ENCODE measurements around the gene MAPK8IP1.

MAPK8IP1 gene

DNA sequence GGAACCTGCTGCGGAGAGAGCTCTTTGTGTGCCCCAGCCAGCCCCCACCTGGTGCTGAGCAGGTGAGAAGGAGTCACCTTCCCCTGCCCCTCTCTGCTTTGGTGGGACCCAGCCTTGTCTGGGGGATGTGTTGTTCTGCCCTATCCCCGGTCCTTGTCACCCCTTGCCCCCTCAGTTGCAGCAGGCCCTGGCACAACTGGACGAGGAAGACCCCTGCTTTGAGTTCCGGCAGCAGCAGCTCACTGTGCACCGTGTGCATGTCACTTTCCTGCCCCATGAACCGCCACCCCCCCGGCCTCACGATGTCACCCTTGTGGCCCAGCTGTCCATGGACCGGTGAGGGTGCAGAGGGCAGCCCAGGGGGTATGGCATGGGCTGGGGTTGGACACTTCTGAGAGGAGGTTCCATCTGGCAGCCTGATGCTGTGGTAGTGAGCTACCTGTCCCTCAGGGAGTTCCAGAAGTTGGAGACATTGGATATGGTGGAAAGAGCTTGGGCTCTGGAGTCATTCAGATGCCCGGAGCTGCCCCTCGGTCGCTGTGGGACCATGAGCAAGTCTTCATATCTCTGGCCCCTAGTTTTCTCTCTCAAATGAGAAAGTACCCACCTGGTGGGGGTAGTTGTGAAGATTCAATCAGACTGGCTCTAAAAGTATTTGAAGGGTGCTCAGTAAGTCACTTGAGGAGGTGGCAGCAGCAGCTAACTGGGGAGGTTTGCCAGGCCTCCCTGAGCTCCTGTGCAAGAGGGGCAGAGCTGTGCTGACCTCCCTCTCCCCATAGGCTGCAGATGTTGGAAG is 41.3 kb downstream of the MAPK8IP1 start:
- DNase-seq, result no peak

DNA sequence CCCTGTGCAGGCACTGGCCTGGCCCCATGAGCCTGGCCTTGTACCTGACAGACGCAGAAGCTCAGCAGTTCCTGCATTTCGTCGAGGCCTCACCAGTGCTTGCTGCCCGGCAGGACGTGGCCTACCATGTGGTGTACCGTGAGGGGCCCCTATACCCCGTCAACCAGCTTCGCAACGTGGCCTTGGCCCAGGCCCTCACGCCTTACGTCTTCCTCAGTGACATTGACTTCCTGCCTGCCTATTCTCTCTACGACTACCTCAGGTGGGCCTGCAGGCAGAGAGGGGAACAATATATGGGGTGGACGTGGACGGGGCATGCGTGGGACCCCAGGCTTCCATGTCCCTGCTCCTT is 41.9 kb downstream of the MAPK8IP1 start:
- DNase-seq, result no peak

DNA sequence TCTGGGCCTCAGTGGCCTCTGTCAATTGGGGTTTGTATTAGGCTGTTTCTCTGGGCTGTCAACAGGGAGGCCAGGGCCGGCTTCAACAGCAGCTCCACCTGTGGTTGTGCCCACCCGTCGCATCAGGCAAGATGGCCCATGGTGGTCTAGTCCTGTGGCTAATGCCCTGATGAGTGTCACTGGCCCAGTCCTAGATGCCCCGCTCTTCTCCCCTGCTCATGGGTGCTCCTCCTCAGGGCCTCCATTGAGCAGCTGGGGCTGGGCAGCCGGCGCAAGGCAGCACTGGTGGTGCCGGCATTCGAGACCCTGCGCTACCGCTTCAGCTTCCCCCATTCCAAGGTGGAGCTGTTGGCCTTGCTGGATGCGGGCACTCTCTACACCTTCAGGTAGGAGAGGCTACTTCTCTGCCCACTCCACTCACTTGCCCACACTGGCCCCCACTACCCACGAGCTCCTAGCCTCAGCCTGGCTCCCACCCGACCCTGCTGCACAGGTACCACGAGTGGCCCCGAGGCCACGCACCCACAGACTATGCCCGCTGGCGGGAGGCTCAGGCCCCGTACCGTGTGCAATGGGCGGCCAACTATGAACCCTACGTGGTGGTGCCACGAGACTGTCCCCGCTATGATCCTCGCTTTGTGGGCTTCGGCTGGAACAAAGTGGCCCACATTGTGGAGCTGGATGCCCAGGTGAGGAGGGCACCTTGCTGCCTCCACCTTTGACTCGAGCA is 42.4 kb downstream of the MAPK8IP1 start:
- no peak for DNase-seq

DNA sequence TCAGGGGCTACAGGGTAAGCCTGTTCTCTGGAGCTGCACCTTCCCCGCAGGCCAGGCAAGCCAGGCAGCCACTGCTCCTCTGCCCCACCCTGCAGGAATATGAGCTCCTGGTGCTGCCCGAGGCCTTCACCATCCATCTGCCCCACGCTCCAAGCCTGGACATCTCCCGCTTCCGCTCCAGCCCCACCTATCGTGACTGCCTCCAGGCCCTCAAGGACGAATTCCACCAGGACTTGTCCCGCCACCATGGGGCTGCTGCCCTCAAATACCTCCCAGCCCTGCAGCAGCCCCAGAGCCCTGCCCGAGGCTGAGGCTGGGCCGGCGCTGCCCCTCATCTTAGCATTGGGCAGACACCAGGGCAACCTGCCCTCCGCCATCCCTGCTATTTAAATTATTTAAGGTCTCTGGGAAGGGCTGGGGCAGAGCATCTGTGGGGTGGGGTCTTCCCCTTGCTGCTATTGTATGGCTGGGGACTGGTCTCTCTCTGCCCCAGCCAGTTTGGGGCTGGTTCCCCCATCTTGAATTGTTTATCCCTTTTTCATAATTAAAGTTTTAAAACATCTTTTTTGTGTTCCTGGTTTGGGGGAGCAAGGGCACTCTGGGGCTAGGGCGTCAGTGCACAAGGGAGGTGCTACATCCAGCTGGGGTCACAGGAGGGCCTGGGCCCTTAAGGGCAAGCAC is 43.2 kb downstream of the MAPK8IP1 start:
- no peak for DNase-seq

DNA sequence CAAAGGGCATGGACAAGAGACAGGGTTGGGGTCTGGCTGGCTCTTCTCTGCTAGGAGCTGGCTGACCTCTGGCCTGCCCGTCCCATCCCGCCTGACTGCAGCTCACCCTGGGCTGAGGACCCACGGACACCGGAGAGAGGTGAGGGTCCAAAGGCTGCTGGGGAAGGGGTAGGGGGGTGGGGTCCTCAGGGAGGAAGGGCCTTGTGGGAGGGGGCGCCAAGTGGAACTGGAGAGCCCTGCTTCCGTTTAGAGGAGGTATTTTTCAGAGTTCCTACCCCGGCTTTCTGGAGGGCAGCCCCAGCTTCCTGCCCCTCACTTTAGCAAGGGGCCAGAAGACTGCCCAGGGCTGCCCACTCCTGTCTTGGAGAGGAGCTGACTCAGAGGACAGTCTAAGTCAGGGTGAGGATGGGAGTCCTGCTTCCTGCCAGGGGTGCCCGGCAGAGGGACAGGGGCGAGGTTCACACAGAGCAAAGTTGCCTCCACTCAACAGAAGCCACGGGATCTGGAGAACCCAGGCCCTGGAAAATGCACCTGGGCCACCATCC is 44.1 kb downstream of the MAPK8IP1 start:
- no peak for DNase-seq

DNA sequence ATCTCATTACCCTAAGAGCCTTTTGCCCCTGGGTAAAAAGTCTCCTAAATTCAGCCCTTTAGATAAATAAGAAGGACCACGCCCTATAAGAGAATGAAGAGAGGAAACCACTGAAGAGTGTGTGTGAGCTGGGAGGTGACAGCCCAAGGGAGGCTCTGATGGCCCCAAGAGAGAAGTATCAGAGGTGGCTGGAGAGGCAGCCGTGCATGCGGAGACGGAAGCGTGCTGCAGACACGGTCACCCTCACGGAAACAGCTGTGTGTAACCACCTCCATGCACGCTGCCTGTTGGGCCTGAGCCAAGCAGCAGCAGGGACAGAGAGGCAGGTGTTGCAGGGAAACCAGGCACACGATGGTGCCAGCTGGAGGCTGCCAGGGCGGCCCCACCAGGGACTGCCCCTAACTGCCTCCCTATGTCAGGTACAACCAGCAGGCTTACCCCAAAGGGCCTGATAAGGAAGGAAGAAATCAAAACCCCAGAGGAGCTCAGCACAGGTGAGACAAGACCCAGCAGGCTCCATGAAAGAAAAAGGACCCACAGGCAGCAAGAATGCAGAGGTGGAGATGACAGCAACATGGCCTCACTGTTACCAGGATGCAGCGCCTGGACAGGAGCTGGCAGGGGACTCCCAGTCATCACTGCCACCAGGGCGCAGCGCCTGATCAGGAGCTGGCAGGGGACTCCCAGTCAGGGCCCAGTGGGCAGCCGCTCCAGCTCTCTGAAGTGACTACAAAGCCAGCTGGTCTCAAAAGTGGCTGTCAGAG is 44.8 kb downstream of the MAPK8IP1 start:
- no peak for DNase-seq

DNA sequence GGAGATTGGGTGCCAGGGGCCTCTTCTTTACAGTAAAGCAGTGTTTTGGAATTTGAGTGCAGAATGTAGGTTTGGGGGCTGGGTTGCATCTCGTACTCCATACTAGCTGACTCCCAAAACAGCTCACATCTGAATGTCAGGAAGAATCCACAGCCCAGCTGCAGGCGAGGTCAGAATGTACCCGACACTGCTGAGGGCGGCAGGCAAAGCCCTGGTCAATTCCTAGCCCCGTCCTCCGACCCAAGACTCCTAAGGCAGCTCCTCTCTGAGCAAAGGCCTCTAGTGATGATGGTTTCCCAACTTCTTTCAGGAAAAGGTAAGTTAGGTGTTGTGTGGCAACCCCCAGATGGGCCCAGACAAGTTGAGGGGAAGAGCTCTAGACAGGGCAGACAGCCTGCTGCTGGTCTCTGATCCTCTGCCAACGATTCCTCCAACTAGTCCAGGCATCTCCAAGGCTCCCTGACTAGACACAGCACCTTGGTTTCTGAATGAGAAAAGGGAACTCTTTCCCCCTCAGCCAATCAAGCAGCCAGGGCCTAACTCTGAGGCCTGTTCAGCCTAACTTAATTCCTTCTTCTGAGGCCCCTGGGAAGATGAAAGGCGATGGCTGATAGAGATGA is 45.6 kb downstream of the MAPK8IP1 start:
- no peak for DNase-seq

DNA sequence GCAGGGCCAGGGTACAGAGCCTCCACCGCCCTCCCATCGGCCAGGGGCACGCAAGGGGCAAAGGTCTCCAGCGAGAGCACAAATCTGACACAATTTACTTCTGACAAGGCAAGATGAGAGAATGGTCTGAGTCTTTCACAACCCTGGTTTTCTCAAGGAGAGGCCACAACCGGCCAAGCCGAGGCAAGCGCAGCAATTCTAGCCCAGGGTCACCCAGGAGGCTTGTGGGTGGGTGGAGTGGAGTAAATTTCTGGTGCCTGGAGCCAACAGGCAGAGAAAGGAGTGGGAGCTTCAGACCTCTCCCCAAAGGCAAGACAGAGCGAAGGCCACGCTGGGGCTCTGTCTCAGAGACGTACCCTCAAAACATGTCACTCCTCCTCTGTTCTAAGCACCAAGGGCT is 46.3 kb downstream of the MAPK8IP1 start:
- no peak for DNase-seq

DNA sequence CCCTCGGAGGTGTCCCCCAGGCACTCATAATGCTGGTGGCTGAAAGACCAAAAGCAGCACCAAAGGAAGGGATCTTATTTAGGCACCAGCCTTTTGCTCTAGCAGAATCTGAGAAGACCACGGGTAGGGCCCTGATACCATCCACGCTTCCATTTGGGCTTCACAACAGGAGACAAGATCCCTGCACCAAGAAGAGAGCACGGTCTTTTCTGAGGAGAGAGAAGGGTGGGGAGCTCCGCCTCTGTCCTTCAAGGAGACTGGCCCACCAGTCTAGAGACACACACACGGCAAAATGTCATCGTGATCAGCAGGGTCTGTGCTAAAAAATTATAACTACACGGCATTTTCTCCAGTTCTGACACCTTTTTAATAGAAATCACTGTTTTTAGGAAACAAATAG is 46.8 kb downstream of the MAPK8IP1 start:
- DNase-seq, result no peak

DNA sequence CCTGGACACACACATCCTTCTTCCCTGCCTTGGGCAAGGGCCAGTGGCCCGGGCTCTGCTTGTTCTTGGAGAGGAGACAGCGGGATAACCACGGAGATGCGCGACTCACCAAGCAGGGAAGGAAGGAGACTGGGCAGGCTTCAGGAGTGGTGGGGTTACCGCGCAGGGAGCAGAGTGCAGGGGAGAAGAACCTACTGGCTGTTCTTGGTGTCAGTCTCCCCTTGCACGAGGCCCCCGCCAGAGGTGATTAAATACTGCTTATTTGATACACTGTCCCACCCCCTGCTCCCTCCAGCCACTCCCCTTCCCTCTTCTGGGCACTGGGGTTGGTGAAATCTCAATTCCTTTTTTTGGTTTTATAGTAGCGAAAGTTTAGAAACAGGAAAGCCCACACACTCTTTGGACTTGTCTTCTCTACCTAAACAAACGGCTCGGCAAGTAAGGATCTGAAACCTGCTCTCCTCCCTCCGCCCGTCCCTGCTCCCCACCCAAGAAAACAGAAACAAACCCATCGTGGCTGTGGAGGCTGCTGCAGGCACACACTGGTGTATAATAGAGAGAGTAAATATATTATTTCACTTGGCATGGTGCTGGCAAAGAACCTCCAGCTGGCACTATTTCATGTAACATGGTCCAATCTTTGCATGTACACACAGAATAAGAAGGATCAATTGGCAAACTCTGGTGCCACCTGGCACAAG is 47.8 kb downstream of the MAPK8IP1 start:
- DNase-seq, result no peak

DNA sequence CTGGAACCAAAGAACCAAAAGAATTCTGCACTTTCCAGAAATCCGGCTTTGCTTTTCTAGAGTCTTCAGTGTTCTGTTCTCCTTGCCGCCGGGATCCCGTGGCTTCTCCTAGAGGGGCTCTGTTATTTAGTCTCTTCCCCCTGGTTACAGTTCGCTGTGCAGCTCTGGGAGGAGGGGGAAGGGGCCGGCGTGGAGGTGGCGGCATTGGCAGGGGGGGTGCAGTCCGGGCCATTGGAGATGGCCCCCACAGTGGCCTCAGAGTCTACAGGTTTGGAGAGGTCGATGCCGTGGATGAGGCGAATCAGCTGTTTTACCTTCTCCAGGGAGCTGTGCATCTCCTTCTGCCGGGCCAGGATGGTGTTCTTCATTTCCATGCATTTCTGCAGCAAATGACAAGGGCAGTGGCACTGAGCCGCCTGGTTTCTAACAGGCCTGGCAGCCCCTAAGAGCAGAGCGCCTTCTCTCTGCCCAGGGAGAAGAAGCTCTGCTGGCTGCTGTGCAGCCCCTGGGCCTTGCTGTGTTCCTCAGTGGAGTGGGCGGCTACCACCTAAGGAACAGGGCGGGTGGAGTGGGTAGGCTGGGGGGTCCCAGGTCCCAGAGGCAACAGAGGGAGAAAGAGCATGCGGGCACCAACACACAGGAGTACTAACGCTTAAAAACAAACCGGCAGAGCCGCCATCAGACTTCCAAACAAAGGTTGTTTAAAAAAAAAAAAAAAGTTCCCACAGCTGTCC is 48.6 kb downstream of the MAPK8IP1 start:
- DNase-seq, result no peak

DNA sequence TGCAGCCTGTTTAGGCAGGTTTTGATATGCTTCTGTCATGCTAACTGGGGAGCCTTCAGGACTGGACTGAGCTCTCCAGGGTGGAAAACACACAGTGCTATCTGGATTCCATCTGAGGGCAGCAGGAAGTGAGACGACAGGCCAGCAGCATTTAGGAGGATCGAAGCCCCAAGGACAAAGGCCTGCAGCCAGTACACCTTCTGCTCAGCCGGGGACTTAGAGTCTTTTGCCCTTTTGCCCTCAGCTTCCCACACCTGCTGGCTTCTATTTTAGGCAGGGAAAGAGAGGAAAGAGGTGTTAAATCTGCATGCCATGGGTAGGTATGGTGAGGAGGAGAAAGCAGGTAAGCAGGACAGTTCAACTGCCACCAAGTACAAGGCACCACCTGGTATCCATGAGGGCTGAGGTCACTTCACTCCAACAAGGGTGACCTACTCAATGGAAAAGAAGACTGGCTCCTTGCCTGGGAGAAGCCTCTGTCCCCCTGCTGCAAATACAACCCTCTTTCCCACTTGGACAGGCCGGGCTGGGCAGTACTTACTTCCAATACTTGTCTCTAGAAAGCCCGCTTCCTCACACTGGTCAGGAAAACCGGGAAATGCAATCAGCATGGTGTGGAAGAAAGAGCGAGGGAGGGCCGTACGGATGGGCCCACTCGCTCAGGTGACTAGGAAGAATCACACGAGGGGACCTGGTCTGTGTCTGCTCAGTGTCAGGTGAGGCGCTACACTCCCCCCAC is 49.3 kb downstream of the MAPK8IP1 start:
- no peak for DNase-seq

DNA sequence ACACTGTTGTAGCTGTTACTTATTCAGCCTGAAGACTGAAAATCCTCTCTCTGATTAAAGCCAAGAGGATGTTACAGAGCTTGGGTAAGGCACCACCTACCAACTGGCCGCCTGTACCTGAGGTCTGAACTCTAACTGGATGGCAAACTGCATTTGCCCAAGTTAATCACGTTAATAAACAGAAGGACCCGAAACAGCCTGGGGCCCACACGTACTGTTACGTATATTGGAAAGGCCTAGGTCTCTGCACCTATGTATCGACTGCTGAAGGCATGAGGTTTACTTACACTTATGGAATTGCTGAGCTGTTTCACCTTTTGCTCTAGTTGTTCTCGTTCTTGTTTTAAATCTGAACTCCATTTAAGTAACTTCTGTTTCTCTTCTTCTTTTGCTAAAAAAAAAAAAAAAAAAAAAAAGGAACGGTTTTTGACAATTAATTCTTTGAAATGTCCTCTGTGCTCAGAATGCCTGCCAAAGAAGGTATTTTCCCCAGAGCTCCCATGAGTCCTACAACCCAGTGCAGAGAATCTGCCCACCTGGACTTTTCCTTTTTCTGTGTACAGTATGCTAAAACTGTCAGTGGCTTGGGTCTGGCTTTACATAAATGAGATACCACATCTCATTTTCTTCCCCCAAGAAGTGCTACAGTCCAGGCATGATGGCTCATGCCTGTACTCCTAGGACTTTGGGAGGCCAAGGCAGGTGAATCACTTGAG is 50.1 kb downstream of the MAPK8IP1 start:
- no peak for DNase-seq

DNA sequence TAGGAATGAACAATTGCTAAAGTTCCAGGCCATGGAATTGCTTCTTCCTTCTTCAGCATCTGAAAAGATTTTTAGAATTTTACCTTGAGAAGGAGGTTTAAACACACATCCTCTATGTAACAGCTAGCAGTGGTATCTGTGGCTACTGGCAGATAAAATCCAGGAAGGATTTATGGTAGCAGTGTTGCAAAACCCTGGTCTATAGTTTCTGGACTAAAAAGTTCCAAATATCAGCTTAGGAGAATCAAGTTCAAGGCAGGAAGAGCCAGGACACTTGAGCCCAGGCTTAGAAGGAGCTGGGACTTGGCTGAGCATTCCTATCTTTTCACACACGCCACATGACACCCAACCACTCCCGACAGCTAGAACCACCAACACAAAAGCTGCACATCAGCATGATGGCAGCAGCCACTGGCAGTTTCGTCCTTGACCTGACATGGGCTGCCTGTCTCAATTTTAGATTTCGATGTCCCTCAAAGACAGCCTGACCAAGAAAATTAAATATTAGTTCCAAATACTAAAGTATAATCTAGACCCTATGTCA is 51.1 kb downstream of the MAPK8IP1 start:
- no peak for DNase-seq

DNA sequence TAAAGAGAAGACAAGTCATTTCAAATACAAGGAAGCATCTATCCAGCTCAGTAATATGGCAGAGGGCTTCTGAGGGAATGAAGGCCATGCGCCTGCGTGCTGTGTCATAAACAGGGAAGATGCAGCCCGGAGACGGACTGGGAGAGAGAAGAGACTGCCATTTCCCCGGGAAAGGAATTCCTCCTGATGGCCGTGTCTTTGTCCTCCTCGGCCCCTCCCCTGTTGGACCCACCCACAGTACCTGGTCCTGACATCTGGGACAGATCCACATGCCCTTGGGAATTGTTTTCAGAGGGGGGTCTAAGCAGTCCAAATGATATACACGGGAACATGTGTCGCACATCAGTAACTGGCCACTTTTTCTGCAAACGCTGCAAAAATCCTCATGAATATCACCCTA is 52.5 kb downstream of the MAPK8IP1 start:
- DNase-seq, result no peak

DNA sequence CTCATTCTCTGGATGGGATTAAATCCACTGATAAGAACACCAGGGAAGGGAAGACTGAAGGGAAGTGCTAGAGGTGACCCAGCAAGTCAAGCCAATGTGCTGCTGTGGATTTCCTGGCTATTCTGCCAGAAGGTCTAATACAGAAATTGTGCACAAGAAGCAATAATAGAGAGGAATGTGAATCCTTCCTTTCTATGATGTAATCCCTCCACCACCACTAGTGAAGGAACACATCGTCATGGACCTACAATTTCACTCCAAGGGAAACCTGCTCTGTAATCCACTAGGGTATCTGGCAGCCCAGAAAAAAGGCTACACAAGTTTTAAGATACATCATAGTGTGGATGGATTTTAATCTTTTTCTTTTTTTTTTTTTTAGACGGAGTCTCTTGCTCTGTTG is 54.4 kb downstream of the MAPK8IP1 start:
- no peak for DNase-seq

DNA sequence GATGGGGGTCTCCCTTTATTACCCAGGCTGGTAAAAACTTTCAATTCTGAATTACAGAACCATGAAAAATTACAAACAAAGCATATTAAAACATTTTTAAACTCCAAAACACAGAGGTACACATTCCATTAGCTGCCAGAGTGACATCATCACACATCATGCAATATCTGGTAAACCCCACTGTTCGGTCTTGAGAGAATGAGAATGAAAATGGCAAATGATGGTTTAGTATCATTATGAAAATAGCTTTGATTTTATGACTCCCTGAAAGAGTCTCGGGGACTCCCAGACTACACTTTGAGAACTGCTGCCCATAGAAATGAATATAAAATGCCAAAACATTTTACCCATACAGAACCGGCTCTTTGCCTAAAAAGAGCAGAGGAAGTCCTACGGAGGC is 55.8 kb downstream of the MAPK8IP1 start:
- no peak for DNase-seq

DNA sequence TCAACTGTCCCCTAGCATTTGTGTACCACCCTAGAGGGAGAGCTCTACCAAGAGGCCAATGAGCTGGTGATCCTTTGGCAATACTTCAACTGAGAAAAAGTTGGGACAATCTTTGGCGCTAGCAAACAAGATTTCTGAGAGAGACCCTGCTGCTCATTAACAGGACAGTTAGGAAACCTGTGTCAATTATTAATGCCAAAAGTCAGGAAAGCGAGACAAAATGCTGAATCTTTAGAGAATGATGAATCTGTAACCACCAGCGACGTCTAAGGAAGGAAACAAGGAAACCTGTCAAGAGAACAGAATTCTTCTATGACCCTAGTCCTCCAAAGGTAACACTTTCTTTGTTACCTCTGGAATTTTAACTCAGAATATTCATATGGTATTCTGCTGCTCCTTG is 56.9 kb downstream of the MAPK8IP1 start:
- DNase-seq, result no peak

DNA sequence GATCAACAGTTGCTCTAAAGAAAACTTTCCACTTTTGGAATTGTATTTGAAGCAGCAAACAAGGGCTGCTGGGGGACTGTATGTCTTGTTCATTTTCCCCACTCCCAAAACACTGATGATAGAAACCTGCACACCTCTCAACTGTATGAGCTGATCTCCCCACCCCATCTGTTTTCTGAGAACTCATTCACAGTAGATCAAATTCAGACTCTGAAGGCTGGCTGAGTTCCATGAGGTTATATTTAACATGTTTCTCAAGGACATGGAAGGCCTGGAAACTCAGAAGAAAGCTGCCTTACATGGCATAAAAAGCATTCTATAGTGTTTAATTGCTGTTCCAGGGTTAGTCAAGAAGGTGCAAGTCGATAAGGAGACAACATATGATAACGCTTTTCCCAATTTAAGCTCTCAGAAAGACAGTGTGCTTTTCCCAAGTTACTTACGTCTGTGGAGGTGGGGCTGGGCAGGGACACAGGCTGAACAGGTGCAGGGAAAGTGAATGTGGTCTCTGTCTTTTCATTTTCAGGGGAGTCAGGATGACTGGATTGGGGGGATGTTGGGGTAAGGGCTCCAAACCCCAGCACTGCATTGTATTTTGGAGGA is 60.0 kb downstream of the MAPK8IP1 start:
- DNase-seq, result no peak
